ENCODE data around the gene TMEM260. TPM values are rescaled to one million over a fixed set of nuclear protein-coding genes. Genes with fewer than 3 reads are reported as not detected.
"Not testable (repeated sequence)": the region's sequence is repeated elsewhere in the genome, so short reads cannot be mapped to it uniquely, and the experiment has no call there.

TMEM260 gene
- total RNA-seq, 4 donors from 2014 or later, result 2.6 to 10.5 (median 5.3) TPM

DNA sequence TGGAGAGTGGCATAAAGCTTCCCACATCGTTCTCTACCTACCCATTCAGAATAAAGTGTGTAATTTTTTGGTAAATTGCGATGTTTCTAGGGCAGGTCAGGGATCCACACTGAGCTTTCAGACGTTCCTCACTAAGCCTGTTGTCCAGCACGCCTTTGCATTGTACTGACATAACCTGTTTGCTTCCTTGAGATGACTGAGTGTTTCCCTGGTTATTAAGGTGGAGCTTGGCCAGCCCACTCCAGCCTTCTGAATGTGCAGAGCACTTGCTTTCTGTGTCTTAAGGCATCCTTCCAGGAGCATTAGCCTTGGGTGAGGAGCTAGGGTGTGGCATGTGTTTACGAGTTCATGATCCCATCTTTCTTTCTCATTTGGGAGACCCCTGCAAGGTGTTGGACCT is 96.4 kb downstream of the TMEM260 start:
- DNase-seq (no peak), ATAC-seq (no peak)
- TF ChIP-seq, protein P1, sequence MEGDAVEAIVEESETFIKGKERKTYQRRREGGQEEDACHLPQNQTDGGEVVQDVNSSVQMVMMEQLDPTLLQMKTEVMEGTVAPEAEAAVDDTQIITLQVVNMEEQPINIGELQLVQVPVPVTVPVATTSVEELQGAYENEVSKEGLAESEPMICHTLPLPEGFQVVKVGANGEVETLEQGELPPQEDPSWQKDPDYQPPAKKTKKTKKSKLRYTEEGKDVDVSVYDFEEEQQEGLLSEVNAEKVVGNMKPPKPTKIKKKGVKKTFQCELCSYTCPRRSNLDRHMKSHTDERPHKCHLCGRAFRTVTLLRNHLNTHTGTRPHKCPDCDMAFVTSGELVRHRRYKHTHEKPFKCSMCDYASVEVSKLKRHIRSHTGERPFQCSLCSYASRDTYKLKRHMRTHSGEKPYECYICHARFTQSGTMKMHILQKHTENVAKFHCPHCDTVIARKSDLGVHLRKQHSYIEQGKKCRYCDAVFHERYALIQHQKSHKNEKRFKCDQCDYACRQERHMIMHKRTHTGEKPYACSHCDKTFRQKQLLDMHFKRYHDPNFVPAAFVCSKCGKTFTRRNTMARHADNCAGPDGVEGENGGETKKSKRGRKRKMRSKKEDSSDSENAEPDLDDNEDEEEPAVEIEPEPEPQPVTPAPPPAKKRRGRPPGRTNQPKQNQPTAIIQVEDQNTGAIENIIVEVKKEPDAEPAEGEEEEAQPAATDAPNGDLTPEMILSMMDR (IDR thresholded peaks at IDR 0.05 in 4 of 5, conservative IDR thresholded peaks at IDR 0.05 in 1 of 5), result no peak
- H3K27ac ChIP-seq, result no peak overlapping the region
- H3K27me3 ChIP-seq, result no peaks in the 10 kb centered on the region
- no peaks in the 10 kb centered on the region for H3K4me1 ChIP-seq
- intact Hi-C loops (cut with DNase I; ENCODE audit: low total_unique reads) (no loop called here), in situ Hi-C loops (cut with MboI; ENCODE audit: low sequenced_read_pairs in 4 of 4) (no loop called here)
- no peaks in the 10 kb centered on the region for H3K36me3 ChIP-seq
- no peak overlapping the region for H3K4me3 ChIP-seq
- H3K9me3 ChIP-seq, result no peaks in the 10 kb centered on the region

DNA sequence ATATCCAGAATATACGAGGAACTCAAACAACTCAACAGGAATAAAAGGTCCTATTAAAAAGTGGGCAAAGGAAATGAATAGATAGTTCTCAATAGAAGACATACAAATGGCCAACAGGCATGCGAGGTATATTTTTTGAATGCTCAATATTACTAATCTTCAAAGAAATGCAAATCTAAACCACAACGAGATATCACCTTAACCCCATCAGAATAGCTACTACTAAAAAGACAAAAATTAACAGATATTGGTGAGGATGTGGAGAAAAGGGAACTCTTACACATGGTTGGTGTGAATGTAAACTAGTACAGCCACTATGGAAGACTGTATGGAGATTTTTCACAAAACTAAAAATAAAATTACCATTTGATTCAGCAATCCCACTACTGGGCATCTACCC is 99.2 kb downstream of the TMEM260 start:
- no peak overlapping the region for H3K27ac ChIP-seq
- DNase-seq, result no peak
- H3K4me1 ChIP-seq, result no peaks in the 10 kb centered on the region
- intact Hi-C loops (cut with DNase I; ENCODE audit: low total_unique reads) (no loop called here), in situ Hi-C loops (cut with MboI; ENCODE audit: low sequenced_read_pairs in 4 of 4) (no loop called here)
- no peaks in the 10 kb centered on the region for H3K9me3 ChIP-seq
- no peak for ATAC-seq
- H3K36me3 ChIP-seq, result no peaks in the 10 kb centered on the region
- TF ChIP-seq, protein P1 (IDR thresholded peaks at IDR 0.05 in 4 of 5, conservative IDR thresholded peaks at IDR 0.05 in 1 of 5), result no peak
- no peak for TF ChIP-seq POLR2A (IDR thresholded peaks at IDR 0.05)
- no peak overlapping the region for H3K4me3 ChIP-seq
- no peaks in the 10 kb centered on the region for H3K27me3 ChIP-seq

DNA sequence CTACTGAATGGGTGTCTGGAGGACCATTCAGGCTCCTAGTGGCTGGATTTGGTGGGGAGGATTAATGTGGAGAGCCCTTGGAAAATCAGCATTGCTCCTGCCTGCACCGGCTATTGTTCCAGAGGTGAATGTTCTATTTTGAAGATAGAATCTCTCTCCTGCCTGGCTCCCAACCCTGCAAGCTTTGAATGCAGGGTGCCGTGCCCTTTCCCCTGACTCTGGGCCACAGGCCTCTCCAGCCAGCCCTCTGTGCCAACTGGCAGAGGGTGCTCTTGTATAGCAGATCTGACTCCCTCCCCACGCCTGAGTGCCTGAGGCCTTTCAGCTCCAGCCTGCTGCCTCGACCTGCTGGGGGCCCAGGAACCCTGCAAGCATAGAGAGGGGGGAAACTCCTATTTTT is 106.8 kb downstream of the TMEM260 start:
- H3K27me3 ChIP-seq, result no peaks in the 10 kb centered on the region
- intact Hi-C loops (cut with DNase I; ENCODE audit: low total_unique reads), result no loop called here
- no peaks in the 10 kb centered on the region for H3K9me3 ChIP-seq
- TF ChIP-seq, protein P1 (IDR thresholded peaks at IDR 0.05 in 4 of 5, conservative IDR thresholded peaks at IDR 0.05 in 1 of 5), result no peak
- TF ChIP-seq POLR2A (IDR thresholded peaks at IDR 0.05), result no peak
- no peaks in the 10 kb centered on the region for H3K4me1 ChIP-seq
- H3K27ac ChIP-seq, result no peak overlapping the region
- no peak overlapping the region for H3K4me3 ChIP-seq
- ATAC-seq (no peak), DNase-seq (no peak)
- in situ Hi-C loops (cut with MboI; ENCODE audit: low sequenced_read_pairs in 4 of 4), result no loop called here
- no peaks in the 10 kb centered on the region for H3K36me3 ChIP-seq

DNA sequence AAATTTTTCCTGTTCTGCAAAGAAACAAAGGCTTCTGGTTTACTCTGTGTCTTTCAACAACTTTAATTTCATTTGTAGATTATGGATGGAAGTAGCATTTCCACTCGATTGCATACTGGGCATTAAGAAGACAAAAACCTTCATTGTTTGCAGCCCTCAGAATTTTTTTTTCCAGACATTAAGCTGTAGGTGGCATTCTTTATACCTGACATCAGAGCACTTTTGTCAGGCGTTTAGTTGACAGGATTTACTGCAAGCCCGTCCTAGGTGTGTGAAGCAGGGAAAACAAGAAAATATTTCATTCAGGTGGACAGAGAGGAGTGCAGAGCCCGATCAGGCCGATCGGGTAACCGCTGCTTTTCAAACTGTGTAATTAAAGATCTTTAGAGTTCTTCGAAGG is 107.5 kb downstream of the TMEM260 start:
- Histone ChIP-seq H3K27ac (no peak overlapping the region), H3K36me3 (no peaks in the 10 kb centered on the region), H3K27me3 (no peaks in the 10 kb centered on the region), H3K9me3 (no peaks in the 10 kb centered on the region), H3K4me1 (no peaks in the 10 kb centered on the region), H3K4me3 (no peak overlapping the region)
- intact Hi-C loops (cut with DNase I; ENCODE audit: low total_unique reads) (no loop called here), in situ Hi-C loops (cut with MboI; ENCODE audit: low sequenced_read_pairs in 4 of 4) (no loop called here)
- DNase-seq, result no peak
- TF ChIP-seq, protein P1 (IDR thresholded peaks at IDR 0.05 in 4 of 5, conservative IDR thresholded peaks at IDR 0.05 in 1 of 5), result no peak
- TF ChIP-seq POLR2A (IDR thresholded peaks at IDR 0.05), result no peak
- no peak for ATAC-seq

DNA sequence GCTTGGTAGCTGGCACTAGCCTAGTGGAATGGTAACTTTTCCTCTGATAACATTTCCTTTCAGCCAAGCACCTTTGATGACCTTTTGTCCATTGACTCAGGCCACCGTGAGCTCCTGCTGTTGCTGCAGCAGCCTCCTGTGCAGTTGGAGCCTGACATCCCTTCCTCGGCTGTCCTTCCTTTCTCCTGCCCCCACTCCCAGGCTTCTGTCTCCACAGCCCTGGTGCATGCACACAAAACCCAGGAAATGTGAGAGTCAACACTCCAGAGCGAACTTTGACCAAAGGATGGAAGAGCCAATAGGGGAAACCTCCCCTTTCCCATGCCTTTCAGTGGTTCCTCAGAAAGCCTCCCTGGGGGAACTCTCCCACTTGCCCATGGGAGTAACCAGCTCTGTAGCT is 115.0 kb downstream of the TMEM260 start:
- Histone ChIP-seq H3K36me3 (no peaks in the 10 kb centered on the region), H3K9me3 (no peaks in the 10 kb centered on the region), H3K27me3 (no peaks in the 10 kb centered on the region), H3K27ac (no peak overlapping the region), H3K4me3 (no peak overlapping the region), H3K4me1 (no peaks in the 10 kb centered on the region)
- in situ Hi-C loops (cut with MboI; ENCODE audit: low sequenced_read_pairs in 4 of 4) (no loop called here), intact Hi-C loops (cut with DNase I; ENCODE audit: low total_unique reads) (no loop called here)
- ATAC-seq (no peak), DNase-seq (no peak)
- no peak for TF ChIP-seq POLR2A (IDR thresholded peaks at IDR 0.05)
- TF ChIP-seq, protein P1 (IDR thresholded peaks at IDR 0.05 in 4 of 5, conservative IDR thresholded peaks at IDR 0.05 in 1 of 5), result no peak

DNA sequence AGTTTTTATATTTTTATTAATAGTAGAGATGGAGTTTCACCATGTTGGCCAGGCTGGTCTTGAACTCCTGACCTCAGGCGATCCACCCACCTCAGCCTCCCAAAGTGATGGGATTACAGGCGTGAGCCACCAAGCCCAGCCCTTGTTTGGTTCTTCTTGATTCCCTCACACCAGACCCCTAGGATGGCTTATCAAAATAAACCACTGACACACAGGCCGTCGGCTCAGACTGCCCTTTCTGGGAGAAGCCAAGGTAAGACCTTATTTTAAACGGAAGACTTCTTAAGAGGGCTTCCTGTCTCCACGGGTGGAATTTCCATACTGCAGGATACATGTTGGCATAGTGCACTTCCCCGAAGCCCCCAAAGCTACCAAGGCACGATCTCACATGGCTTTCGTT is 115.6 kb downstream of the TMEM260 start:
- DNase-seq; H3K4me3 ChIP-seq; H3K9me3 ChIP-seq; H3K27me3 ChIP-seq; intact Hi-C loops (cut with DNase I; ENCODE audit: low total_unique reads); in situ Hi-C loops (cut with MboI; ENCODE audit: low sequenced_read_pairs in 4 of 4); ATAC-seq; H3K4me1 ChIP-seq; H3K36me3 ChIP-seq; H3K27ac ChIP-seq: not testable (repeated sequence)
